ENCODE results near the gene MRO.
"Not testable (repeated sequence)": the region's sequence is repeated elsewhere in the genome, so short reads cannot be mapped to it uniquely, and the experiment has no call there.

MRO gene

GRCh38 chr18:50791599-50792438 lies 28.0 kb downstream of the MRO start:
- no peak for DNase-seq (ENCODE audit: low read depth in 2 of 2)

- no peak for DNase-seq (ENCODE audit: low read depth in 2 of 2)
Observed at GRCh38 chr18:50790948-50791347, 28.9 kb downstream of the MRO start.

- DNase-seq (ENCODE audit: low read depth in 2 of 2), result no peak
Observed at GRCh38 chr18:50790241-50790640, 29.6 kb downstream of the MRO start.

- no peak for DNase-seq (ENCODE audit: low read depth in 2 of 2)
Observed at GRCh38 chr18:50788284-50788683, 31.5 kb downstream of the MRO start.

GRCh38 chr18:50786864-50787263 lies 33.0 kb downstream of the MRO start:
- DNase-seq (ENCODE audit: low read depth in 2 of 2), result no peak

- no peak for DNase-seq (ENCODE audit: low read depth in 2 of 2)
Observed at GRCh38 chr18:50783553-50783952, 36.3 kb downstream of the MRO start.

GRCh38 chr18:50779021-50779420 lies 40.8 kb downstream of the MRO start:
- DNase-seq (ENCODE audit: low read depth in 2 of 2), result not testable (repeated sequence)

- DNase-seq (ENCODE audit: low read depth in 2 of 2), result no peak
Observed at GRCh38 chr18:50776383-50776782, 43.4 kb downstream of the MRO start.

GRCh38 chr18:50775726-50776125 lies 44.1 kb downstream of the MRO start:
- DNase-seq (ENCODE audit: low read depth in 2 of 2), result no peak

- DNase-seq (ENCODE audit: low read depth in 2 of 2), result no peak
Observed at GRCh38 chr18:50775207-50775606, 44.6 kb downstream of the MRO start.

- no peak for DNase-seq (ENCODE audit: low read depth in 2 of 2)
Observed at GRCh38 chr18:50769463-50769862, 50.4 kb downstream of the MRO start.

GRCh38 chr18:50757358-50757757 lies 62.5 kb downstream of the MRO start:
- DNase-seq (ENCODE audit: low read depth in 2 of 2), result no peak

GRCh38 chr18:50754297-50754696 lies 65.5 kb downstream of the MRO start:
- no peak for DNase-seq (ENCODE audit: low read depth in 2 of 2)

GRCh38 chr18:50753311-50753710 lies 66.5 kb downstream of the MRO start:
- DNase-seq (ENCODE audit: low read depth in 2 of 2), result no peak

- DNase-seq (ENCODE audit: low read depth in 2 of 2), result no peak
Observed at GRCh38 chr18:50751947-50752346, 67.9 kb downstream of the MRO start.

GRCh38 chr18:50751490-50751889 lies 68.3 kb downstream of the MRO start:
- DNase-seq (ENCODE audit: low read depth in 2 of 2), result no peak

- no peak for DNase-seq (ENCODE audit: low read depth in 2 of 2)
Observed at GRCh38 chr18:50750546-50750945, 69.3 kb downstream of the MRO start.

GRCh38 chr18:50749945-50750344 lies 69.9 kb downstream of the MRO start:
- no peak for DNase-seq (ENCODE audit: low read depth in 2 of 2)

GRCh38 chr18:50749421-50749820 lies 70.4 kb downstream of the MRO start:
- DNase-seq (ENCODE audit: low read depth in 2 of 2), result no peak

- DNase-seq (ENCODE audit: low read depth in 2 of 2), result no peak
Observed at GRCh38 chr18:50748243-50749229, 71.3 kb downstream of the MRO start.

GRCh38 chr18:50747849-50748242 lies 72.0 kb downstream of the MRO start:
- DNase-seq (ENCODE audit: low read depth in 2 of 2), result no peak

GRCh38 chr18:50745945-50746344 lies 73.9 kb downstream of the MRO start:
- no peak for DNase-seq (ENCODE audit: low read depth in 2 of 2)
